GM23338 (cell line): Measurements from ENCODE around the gene SLC34A3. TPM values are rescaled to one million over a fixed set of nuclear protein-coding genes. Genes with fewer than 3 reads are reported as not detected.

Experiments
- EZH2phosphoT487 ChIP-seq: fragments of 200-600 bp; sonication (generic); IDR thresholded peaks from one replicate; pipeline ENCODE4 v1.8.1; 2018; ENCODE audit warnings: antibody characterized with exemption; ENCODE audit not compliant: unreplicated experiment
- JUNB ChIP-seq: IDR thresholded peaks from one replicate; pipeline ENCODE4 v1.6.1; 2016; ENCODE audit warnings: antibody characterized with exemption; ENCODE audit not compliant: unreplicated experiment
- STAT1 ChIP-seq: IDR thresholded peaks from one replicate; pipeline ENCODE4 v1.6.1; 2016; ENCODE audit warnings: antibody characterized with exemption; ENCODE audit not compliant: unreplicated experiment
- ZNF114 ChIP-seq: fragments of 250-450 bp; sonication (Bioruptor Pico); IDR thresholded peaks from 2 replicates; pipeline ENCODE4 v1.5.0; 2020; ENCODE audit warnings: mild to moderate bottlenecking, moderate library complexity
- ZNF331 ChIP-seq: fragments of 250-450 bp; sonication (Bioruptor Pico); IDR thresholded peaks from 2 replicates; pipeline ENCODE4 v1.5.0; 2020; ENCODE audit warnings: low read depth, mild to moderate bottlenecking, moderate library complexity
- polyA plus RNA-seq: library from polyadenylated mRNA; unstranded; fragments of >200 nt; fragmentation: Nextera tagmentation; extraction: Ambion mirVana; gene quantifications from 2 replicates; pipeline ENCODE4 v1.2.1, GENCODE V29; 2016
- total RNA-seq: library from RNA; depleted of rRNA; stranded (reverse); fragments of >200 nt; shearing (Covaris generic); gene quantifications from 2 replicates; pipeline ENCODE4 v1.2.3, GENCODE V29; 2014
- TF ChIP-seq, protein P1 (sequence below): fragments of 250-450 bp; sonication (Bioruptor Pico); IDR thresholded peaks from 2 replicates; pipeline ENCODE4 v1.5.0; 2020; ENCODE audit warnings: mild to moderate bottlenecking, moderate library complexity
- TF ChIP-seq, protein P2 (sequence below), 2 experiments: fragments of 200-600 bp in 1 of 2; sonication (generic) in 1 of 2; conservative IDR thresholded peaks; 2 replicates each; pipeline versions ENCODE4 v1.5.1 to v1.6.1; 2016 to 2017; ENCODE audit warnings: antibody characterized with exemption in 2 of 2, low read depth in 2 of 2, mild to moderate bottlenecking in 2 of 2, moderate library complexity in 1 of 2
- TF ChIP-seq, protein P3 (sequence below): IDR thresholded peaks from 2 replicates; pipeline ENCODE4 v1.6.1; 2016; ENCODE audit warnings: antibody characterized with exemption

Gene SLC34A3
- total and polyA plus RNA-seq, 2 experiments from 2014 or later: not detected

DNA sequence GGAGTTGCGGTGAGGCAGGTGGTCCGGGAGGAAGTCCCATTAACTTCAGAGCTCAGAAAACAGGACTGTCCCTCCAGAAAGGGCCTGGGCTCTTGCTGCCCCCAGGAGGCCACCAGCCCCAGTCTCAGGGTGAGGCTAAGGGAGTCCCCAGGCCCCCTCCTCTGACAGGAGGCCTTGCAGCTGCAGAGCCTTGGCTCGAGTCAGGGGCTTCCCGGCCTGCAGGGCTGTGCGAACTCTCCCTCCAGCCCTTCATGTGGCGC is 17.1 kb downstream of the SLC34A3 start (continued):
- TF ChIP-seq, protein P1, sequence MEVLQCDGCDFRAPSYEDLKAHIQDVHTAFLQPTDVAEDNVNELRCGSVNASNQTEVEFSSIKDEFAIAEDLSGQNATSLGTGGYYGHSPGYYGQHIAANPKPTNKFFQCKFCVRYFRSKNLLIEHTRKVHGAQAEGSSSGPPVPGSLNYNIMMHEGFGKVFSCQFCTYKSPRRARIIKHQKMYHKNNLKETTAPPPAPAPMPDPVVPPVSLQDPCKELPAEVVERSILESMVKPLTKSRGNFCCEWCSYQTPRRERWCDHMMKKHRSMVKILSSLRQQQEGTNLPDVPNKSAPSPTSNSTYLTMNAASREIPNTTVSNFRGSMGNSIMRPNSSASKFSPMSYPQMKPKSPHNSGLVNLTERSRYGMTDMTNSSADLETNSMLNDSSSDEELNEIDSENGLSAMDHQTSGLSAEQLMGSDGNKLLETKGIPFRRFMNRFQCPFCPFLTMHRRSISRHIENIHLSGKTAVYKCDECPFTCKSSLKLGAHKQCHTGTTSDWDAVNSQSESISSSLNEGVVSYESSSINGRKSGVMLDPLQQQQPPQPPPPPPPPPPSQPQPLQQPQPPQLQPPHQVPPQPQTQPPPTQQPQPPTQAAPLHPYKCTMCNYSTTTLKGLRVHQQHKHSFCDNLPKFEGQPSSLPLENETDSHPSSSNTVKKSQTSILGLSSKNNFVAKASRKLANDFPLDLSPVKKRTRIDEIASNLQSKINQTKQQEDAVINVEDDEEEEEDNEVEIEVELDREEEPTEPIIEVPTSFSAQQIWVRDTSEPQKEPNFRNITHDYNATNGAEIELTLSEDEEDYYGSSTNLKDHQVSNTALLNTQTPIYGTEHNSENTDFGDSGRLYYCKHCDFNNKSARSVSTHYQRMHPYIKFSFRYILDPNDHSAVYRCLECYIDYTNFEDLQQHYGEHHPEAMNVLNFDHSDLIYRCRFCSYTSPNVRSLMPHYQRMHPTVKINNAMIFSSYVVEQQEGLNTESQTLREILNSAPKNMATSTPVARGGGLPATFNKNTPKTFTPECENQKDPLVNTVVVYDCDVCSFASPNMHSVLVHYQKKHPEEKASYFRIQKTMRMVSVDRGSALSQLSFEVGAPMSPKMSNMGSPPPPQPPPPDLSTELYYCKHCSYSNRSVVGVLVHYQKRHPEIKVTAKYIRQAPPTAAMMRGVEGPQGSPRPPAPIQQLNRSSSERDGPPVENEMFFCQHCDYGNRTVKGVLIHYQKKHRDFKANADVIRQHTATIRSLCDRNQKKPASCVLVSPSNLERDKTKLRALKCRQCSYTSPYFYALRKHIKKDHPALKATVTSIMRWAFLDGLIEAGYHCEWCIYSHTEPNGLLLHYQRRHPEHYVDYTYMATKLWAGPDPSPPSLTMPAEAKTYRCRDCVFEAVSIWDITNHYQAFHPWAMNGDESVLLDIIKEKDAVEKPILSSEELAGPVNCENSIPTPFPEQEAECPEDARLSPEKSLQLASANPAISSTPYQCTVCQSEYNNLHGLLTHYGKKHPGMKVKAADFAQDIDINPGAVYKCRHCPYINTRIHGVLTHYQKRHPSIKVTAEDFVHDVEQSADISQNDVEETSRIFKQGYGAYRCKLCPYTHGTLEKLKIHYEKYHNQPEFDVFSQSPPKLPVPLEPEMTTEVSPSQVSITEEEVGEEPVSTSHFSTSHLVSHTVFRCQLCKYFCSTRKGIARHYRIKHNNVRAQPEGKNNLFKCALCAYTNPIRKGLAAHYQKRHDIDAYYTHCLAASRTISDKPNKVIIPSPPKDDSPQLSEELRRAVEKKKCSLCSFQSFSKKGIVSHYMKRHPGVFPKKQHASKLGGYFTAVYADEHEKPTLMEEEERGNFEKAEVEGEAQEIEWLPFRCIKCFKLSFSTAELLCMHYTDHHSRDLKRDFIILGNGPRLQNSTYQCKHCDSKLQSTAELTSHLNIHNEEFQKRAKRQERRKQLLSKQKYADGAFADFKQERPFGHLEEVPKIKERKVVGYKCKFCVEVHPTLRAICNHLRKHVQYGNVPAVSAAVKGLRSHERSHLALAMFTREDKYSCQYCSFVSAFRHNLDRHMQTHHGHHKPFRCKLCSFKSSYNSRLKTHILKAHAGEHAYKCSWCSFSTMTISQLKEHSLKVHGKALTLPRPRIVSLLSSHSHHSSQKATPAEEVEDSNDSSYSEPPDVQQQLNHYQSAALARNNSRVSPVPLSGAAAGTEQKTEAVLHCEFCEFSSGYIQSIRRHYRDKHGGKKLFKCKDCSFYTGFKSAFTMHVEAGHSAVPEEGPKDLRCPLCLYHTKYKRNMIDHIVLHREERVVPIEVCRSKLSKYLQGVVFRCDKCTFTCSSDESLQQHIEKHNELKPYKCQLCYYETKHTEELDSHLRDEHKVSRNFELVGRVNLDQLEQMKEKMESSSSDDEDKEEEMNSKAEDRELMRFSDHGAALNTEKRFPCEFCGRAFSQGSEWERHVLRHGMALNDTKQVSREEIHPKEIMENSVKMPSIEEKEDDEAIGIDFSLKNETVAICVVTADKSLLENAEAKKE (CRISPR knock-in tag): no peak
- TF ChIP-seq, protein P2, sequence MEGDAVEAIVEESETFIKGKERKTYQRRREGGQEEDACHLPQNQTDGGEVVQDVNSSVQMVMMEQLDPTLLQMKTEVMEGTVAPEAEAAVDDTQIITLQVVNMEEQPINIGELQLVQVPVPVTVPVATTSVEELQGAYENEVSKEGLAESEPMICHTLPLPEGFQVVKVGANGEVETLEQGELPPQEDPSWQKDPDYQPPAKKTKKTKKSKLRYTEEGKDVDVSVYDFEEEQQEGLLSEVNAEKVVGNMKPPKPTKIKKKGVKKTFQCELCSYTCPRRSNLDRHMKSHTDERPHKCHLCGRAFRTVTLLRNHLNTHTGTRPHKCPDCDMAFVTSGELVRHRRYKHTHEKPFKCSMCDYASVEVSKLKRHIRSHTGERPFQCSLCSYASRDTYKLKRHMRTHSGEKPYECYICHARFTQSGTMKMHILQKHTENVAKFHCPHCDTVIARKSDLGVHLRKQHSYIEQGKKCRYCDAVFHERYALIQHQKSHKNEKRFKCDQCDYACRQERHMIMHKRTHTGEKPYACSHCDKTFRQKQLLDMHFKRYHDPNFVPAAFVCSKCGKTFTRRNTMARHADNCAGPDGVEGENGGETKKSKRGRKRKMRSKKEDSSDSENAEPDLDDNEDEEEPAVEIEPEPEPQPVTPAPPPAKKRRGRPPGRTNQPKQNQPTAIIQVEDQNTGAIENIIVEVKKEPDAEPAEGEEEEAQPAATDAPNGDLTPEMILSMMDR (conservative IDR thresholded peaks at IDR 0.05; ENCODE audit: low read depth in 2 of 2): no peak
- TF ChIP-seq JUNB (no peak), ZNF331 (CRISPR knock-in tag) (no peak), EZH2phosphoT487 (no peak), ZNF114 (CRISPR knock-in tag) (no peak), STAT1 (no peak)
- TF ChIP-seq, protein P3, sequence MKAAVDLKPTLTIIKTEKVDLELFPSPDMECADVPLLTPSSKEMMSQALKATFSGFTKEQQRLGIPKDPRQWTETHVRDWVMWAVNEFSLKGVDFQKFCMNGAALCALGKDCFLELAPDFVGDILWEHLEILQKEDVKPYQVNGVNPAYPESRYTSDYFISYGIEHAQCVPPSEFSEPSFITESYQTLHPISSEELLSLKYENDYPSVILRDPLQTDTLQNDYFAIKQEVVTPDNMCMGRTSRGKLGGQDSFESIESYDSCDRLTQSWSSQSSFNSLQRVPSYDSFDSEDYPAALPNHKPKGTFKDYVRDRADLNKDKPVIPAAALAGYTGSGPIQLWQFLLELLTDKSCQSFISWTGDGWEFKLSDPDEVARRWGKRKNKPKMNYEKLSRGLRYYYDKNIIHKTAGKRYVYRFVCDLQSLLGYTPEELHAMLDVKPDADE: no peak
